Peyer's patch (tissue), 4 donors: ENCODE results near the gene LRIG1. TPM values are rescaled to one million over a fixed set of nuclear protein-coding genes. Genes with fewer than 3 reads are reported as not detected.

Experiments
- DNase-seq, 3 donors: peaks; one replicate each; pipeline ENCODE4 v3.0.0-alpha.2; 2017 to 2019
- H3K27ac ChIP-seq, 4 donors: fragments of 200-600 bp; sonication (generic); one replicate each; pipeline ENCODE4 v1.5.1; 2016 to 2019
- H3K27me3 ChIP-seq, 2 donors: fragments of 200-600 bp; sonication (generic); one replicate each; pipeline ENCODE4 v1.5.1; 2019
- H3K36me3 ChIP-seq, 3 donors: fragments of 200-600 bp; sonication (generic); one replicate each; pipeline ENCODE4 v1.5.1; 2016 to 2019
- H3K4me1 ChIP-seq, 4 donors: fragments of 200-600 bp; sonication (generic); one replicate each; pipeline ENCODE4 v1.5.1; 2016 to 2019
- H3K4me3 ChIP-seq, 4 donors: fragments of 200-600 bp; sonication (generic); 1 replicate in 3 of 4; 2 replicates in 1 of 4; pipeline ENCODE4 v1.5.1; 2016 to 2019; ENCODE audit warnings: mild to moderate bottlenecking in 1 of 4
- H3K9me3 ChIP-seq, 4 donors: fragments of 200-600 bp; sonication (generic); one replicate each; pipeline ENCODE4 v1.5.1; 2016 to 2019; ENCODE audit warnings: mild to moderate bottlenecking in 1 of 4
- POLR2A ChIP-seq, 2 donors: fragments of 450-650 bp; IDR thresholded peaks; one replicate each; pipeline ENCODE4 v1.5.1; 2017; ENCODE audit warnings: antibody characterized with exemption in 2 of 2, mild to moderate bottlenecking in 2 of 2, moderate library complexity in 2 of 2
- total RNA-seq, 4 donors: library from RNA; depleted of rRNA; stranded (reverse); fragments of >200 nt; gene quantifications; one replicate each; pipeline ENCODE4 v1.1.0, GENCODE V29; 2016
- TF ChIP-seq, protein P1 (sequence below), 6 experiments: fragments of 450-650 bp in 4 of 6; fragments of 200-600 bp in 2 of 6; sonication (generic) in 1 of 6; IDR thresholded peaks; one replicate each; pipeline ENCODE4 v1.5.1; 2017 to 2019; ENCODE audit warnings: antibody characterized with exemption in 6 of 6, mild to moderate bottlenecking in 3 of 6, moderate library complexity in 1 of 6

The LRIG1 gene
- total RNA-seq, 4 donors from 2014 or later: 28.5 to 65.2 (median 59.2) TPM

DNA sequence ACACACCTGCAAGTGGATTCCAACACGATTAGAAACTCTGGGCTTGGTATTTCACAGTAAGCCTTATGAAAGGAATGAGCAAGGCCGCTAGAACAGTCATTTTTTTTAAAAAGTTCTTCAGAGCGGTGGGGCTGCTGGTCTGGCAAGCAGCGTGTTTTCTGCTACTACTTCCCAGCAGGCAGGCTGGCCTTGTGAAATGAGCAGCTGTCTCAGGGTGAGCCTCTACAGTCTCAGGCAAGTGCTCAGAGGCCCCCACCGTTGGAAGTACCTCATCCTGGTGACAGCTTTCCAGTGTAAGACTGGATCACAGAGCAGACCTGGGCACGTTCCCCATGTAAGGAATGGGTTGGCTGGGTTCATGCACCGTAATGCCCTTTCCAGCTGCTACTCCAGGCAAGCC is 119.2 kb downstream of the LRIG1 start:
- H3K27ac ChIP-seq: no peak overlapping the region
- TF ChIP-seq, protein P1, sequence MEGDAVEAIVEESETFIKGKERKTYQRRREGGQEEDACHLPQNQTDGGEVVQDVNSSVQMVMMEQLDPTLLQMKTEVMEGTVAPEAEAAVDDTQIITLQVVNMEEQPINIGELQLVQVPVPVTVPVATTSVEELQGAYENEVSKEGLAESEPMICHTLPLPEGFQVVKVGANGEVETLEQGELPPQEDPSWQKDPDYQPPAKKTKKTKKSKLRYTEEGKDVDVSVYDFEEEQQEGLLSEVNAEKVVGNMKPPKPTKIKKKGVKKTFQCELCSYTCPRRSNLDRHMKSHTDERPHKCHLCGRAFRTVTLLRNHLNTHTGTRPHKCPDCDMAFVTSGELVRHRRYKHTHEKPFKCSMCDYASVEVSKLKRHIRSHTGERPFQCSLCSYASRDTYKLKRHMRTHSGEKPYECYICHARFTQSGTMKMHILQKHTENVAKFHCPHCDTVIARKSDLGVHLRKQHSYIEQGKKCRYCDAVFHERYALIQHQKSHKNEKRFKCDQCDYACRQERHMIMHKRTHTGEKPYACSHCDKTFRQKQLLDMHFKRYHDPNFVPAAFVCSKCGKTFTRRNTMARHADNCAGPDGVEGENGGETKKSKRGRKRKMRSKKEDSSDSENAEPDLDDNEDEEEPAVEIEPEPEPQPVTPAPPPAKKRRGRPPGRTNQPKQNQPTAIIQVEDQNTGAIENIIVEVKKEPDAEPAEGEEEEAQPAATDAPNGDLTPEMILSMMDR (IDR thresholded peaks at IDR 0.05): no peak
- no peak for TF ChIP-seq POLR2A (IDR thresholded peaks at IDR 0.05)
- DNase-seq: no peak
- peaks cover 0 to 12% (median 3%) of the 10 kb centered on the region in 4 donors for H3K4me1 ChIP-seq
- no peaks in the 10 kb centered on the region for H3K9me3 ChIP-seq
- no peak overlapping the region for H3K4me3 ChIP-seq
- peaks cover 0 to 91% (median 0%) of the 10 kb centered on the region in 3 donors for H3K36me3 ChIP-seq
- no peaks in the 10 kb centered on the region for H3K27me3 ChIP-seq

DNA sequence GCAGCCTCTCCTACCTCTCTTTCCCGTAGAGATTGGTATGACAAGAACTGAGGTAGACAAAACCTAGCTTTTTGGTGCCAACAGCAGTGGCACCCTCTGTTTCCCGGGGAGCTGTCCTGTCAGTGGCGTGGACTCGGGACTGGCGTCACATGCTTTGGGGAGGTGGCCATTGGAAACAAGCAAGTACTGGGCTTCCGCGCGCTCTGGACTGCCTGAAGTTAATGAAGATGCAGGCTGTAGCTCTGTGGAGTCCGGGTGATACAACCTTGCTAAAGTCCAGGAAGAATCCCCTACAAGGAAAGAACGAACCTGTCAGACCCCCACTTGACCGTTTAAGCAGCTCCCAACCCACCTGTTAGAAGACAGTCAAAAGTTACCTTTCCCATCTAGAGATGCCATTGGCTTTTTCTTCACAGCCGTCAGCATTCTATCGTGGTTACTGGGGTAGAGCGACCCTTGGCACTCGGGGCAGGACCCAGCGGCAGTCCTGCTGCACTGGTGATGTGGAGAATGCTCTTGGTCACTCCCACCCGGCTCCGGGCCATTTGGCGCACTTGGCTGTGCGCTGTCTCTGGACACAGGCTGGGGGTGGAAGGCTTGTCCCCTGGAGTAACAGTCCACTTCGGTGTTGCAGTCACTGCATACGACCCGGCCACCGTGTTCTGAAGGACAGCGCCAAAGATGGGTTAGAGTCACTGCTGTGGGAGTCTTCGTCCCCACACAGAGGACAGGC is 120.5 kb downstream of the LRIG1 start:
- DNase-seq: no peak
- Histone ChIP-seq H3K27ac (no peak overlapping the region), H3K4me3 (no peak overlapping the region), H3K4me1 (peaks cover 0 to 12% (median 3%) of the 10 kb centered on the region in 4 donors), H3K9me3 (no peaks in the 10 kb centered on the region), H3K27me3 (no peaks in the 10 kb centered on the region), H3K36me3 (peaks cover 0 to 79% (median 0%) of the 10 kb centered on the region in 3 donors)
- TF ChIP-seq, protein P1 (IDR thresholded peaks at IDR 0.05): no peak
- no peak for TF ChIP-seq POLR2A (IDR thresholded peaks at IDR 0.05)

DNA sequence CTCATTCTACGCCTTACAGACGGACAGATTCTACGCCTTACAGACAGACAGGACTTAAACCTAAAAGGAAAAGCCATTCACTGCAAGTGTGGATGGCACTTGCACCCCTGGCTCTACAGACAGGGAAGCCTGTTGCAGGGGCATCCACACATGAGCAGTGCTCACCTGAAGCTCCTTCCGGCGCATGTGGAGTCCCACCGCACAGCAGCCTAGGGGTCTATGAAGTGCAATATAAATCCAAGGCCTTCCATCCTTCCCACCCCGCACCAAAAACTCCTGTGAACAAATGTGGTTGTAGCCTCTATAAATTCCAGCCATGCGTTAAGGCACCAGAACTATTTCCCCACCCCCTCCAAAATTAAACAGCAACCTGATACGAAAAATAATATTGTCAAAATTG is 121.3 kb downstream of the LRIG1 start:
- Histone ChIP-seq H3K4me1 (peaks cover 0 to 12% (median 3%) of the 10 kb centered on the region in 4 donors), H3K36me3 (peaks cover 0 to 71% (median 0%) of the 10 kb centered on the region in 3 donors), H3K4me3 (no peak overlapping the region), H3K27me3 (no peaks in the 10 kb centered on the region), H3K9me3 (no peaks in the 10 kb centered on the region), H3K27ac (no peak overlapping the region)
- no peak for TF ChIP-seq POLR2A (IDR thresholded peaks at IDR 0.05)
- TF ChIP-seq, protein P1 (IDR thresholded peaks at IDR 0.05): no peak
- DNase-seq: no peak

DNA sequence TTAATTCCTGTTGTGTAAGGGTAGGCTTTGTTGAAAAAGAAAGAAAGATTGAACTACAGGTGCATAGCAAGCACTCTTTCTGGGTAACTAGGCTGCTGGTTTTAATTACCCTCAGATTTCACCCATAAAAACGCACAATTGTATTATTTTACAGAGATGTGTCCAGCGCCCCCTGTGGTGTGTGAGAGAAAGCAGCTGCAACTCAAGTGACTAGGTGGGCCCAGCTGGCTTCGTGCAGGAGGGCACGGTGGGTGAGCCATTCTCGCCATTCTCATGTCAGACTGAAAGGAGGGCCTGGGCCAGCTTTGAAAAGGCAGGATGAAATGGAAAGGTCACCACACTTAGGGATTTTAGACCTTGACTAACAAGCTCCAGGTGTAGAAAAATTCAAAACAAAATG is 122.6 kb downstream of the LRIG1 start:
- peak in 1 of 3 donors; percentile 37 for DNase-seq
- Histone ChIP-seq H3K27me3 (no peaks in the 10 kb centered on the region), H3K4me1 (peaks cover 0 to 12% (median 3%) of the 10 kb centered on the region in 4 donors), H3K27ac (no peak overlapping the region), H3K4me3 (no peak overlapping the region), H3K36me3 (peaks cover 0 to 62% (median 0%) of the 10 kb centered on the region in 3 donors), H3K9me3 (no peaks in the 10 kb centered on the region)
- no peak for TF ChIP-seq POLR2A (IDR thresholded peaks at IDR 0.05)
- TF ChIP-seq, protein P1 (IDR thresholded peaks at IDR 0.05): peak in 4 of 6 experiments; percentile 16 to 44 (median 42)

DNA sequence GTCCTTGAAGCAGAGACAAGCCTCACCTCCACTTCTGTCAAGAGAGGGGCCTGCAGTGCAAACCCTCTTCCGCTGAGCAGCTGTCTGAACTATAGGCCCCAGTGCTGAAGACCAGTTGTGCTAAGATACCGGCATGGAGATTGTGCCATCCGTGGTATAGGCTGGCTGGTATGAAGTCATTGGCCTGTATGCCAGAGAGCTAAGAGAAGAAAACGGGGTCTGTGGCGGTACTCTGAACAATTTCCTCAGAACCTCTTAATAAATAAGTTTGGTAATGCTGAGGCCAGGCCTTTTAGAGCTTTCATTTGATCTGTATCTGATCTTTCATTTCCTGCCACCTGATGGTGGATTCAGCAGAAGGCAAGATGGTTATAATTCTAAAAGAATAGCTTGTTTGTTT is 123.0 kb downstream of the LRIG1 start:
- no peak overlapping the region for H3K27ac ChIP-seq
- peaks cover 0 to 57% (median 0%) of the 10 kb centered on the region in 3 donors for H3K36me3 ChIP-seq
- TF ChIP-seq POLR2A (IDR thresholded peaks at IDR 0.05): no peak
- TF ChIP-seq, protein P1 (IDR thresholded peaks at IDR 0.05): no peak

More for the DNA sequence above, 123.0 kb downstream of the LRIG1 start:
- Histone ChIP-seq H3K9me3 (no peaks in the 10 kb centered on the region), H3K4me1 (peaks cover 0 to 12% (median 3%) of the 10 kb centered on the region in 4 donors), H3K27me3 (no peaks in the 10 kb centered on the region), H3K4me3 (no peak overlapping the region)
- DNase-seq: no peak
